Tibial nerve (tissue), 3 donors: ENCODE measurements around the gene SEPTIN5.

Experiments
- CTCF ChIP-seq, 5 experiments: fragments of 200-600 bp in 3 of 5; fragments of 450-650 bp in 2 of 5; sonication (generic) in 3 of 5; IDR thresholded peaks; one replicate each; pipeline ENCODE4 v1.5.1; 2016 to 2019; ENCODE audit warnings: antibody characterized with exemption in 5 of 5, mild to moderate bottlenecking in 3 of 5, moderate library complexity in 2 of 5
- POLR2A ChIP-seq, 2 donors: fragments of 450-650 bp; IDR thresholded peaks; one replicate each; pipeline ENCODE4 v1.6.1; 2017; ENCODE audit warnings: antibody characterized with exemption in 2 of 2, mild to moderate bottlenecking in 2 of 2, moderate library complexity in 2 of 2

GRCh38 chr22:19686946-19687345, 27.4 kb upstream of the SEPTIN5 start:
- TF ChIP-seq CTCF (IDR thresholded peaks at IDR 0.05), result no peak
- TF ChIP-seq POLR2A (IDR thresholded peaks at IDR 0.05), result no peak
